Neuron (in vitro differentiated cells): ENCODE data around the gene MYO5B.
"Not testable (repeated sequence)": the region's sequence is repeated elsewhere in the genome, so short reads cannot be mapped to it uniquely, and the experiment has no call there.

Experiments
- H2AFZ ChIP-seq: one replicate; pipeline ENCODE4 v1.6.1; 2013; ENCODE audit warnings: low read depth, mild to moderate bottlenecking, inconsistent platforms, low read length, moderate library complexity
- H3K27me3 ChIP-seq: one replicate; pipeline ENCODE4 v1.6.1; 2013; ENCODE audit warnings: low read length; ENCODE audit not compliant: insufficient read depth
- H3K36me3 ChIP-seq: one replicate; pipeline ENCODE4 v1.6.1; 2013; ENCODE audit warnings: low read length; ENCODE audit not compliant: insufficient read depth
- H3K4me1 ChIP-seq: one replicate; pipeline ENCODE4 v1.6.1; 2013; ENCODE audit warnings: low read length; ENCODE audit not compliant: insufficient read depth
- H3K4me3 ChIP-seq: 2 replicates; pipeline ENCODE4 v1.5.1; 2013; ENCODE audit warnings: mild to moderate bottlenecking, low read length, moderate library complexity
- H3K9me3 ChIP-seq: one replicate; pipeline ENCODE4 v1.6.1; 2013; ENCODE audit warnings: low read length

MYO5B gene

DNA sequence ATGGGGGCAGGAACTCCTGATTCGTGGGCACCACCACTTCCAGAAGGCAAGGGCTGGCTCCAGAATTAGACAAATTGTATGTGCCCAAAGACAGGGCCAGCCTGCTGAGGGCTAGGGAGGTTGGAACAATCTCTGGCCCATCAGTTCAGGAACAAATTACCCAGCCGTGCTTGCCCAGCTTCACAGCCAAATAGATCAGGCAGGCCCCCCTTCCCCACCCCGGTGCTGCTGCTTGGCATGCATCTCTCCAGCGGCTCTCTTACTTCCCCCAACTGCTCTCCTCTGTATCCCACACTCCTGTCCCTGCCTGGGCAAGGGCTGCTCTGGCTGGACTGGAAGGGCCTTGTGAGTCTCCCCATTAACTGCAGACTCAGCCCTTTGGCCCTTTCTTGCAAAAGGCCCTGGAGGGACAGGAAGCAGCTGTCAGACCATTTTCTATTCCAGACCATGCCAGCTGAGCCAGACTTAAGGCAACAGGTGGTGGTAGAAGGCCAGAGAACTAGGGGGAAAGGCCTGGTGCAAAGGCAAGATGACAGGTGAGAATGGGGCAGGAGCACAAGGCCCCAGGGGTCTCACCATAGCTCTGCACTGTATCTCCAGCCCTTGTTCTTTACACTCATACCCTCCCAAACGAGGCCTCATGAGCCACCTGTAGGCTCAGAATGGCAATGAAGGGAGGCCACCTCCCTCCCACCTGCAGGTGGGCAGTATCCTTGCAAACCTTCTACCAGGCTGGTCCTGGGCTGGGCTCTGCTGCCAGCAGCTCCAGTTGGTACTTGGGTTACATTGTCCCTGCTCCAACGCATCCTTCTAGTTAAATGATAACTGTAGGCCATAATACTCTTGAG lies 350.9 kb downstream of the MYO5B start:
- Histone ChIP-seq H3K36me3 (no peaks in the 10 kb centered on the region), H3K9me3 (no peaks in the 10 kb centered on the region), H3K27me3 (no peaks in the 10 kb centered on the region), H3K4me3 (no peak overlapping the region), H2AFZ (no peak overlapping the region), H3K4me1 (no peaks in the 10 kb centered on the region)

DNA sequence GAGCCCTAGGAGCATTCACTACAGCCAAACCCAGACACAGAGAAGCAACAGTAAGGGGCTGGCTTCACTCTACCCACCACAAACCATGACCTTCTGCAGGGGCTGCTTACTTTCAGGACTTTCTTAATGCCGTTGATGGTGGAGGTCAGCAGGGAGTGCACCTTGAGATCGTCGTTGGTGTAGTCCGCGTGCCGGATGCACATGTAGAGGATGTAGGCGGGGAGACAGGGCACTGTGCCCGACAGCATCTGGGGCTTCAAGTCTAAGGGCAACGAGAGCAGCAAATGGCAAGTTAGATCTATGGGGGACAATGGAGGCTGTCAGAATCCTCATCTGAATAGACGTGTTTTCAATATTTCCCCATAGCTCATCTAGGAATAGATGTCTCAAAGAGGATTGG lies 351.8 kb downstream of the MYO5B start:
- H3K9me3 ChIP-seq, result no peaks in the 10 kb centered on the region
- H2AFZ ChIP-seq, result no peak overlapping the region
- H3K27me3 ChIP-seq, result no peaks in the 10 kb centered on the region
- H3K4me3 ChIP-seq, result no peak overlapping the region
- H3K36me3 ChIP-seq, result no peaks in the 10 kb centered on the region
- no peaks in the 10 kb centered on the region for H3K4me1 ChIP-seq

DNA sequence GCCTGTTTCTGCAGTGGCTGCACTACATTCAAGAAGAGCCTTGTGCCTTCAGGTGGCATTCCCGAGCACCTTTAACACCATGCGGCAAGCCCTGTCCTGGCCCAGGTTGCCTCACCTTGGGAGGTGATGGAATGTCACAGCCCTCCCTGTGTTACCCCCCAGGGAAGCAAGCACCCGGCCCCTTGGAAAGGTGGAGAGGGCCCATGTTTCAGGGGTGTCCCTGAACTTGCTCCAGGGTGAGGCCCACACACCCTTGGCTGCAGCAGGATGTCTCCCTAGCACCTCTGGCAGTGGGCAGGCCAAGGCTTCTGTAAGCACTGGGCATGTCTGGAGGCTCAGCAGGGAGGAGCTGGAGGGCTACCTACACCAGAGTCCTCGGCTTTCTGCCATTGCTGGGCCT lies 352.3 kb downstream of the MYO5B start:
- no peak overlapping the region for H3K4me3 ChIP-seq
- no peak overlapping the region for H2AFZ ChIP-seq
- no peaks in the 10 kb centered on the region for H3K9me3 ChIP-seq
- no peaks in the 10 kb centered on the region for H3K4me1 ChIP-seq
- no peaks in the 10 kb centered on the region for H3K36me3 ChIP-seq
- H3K27me3 ChIP-seq, result no peaks in the 10 kb centered on the region

DNA sequence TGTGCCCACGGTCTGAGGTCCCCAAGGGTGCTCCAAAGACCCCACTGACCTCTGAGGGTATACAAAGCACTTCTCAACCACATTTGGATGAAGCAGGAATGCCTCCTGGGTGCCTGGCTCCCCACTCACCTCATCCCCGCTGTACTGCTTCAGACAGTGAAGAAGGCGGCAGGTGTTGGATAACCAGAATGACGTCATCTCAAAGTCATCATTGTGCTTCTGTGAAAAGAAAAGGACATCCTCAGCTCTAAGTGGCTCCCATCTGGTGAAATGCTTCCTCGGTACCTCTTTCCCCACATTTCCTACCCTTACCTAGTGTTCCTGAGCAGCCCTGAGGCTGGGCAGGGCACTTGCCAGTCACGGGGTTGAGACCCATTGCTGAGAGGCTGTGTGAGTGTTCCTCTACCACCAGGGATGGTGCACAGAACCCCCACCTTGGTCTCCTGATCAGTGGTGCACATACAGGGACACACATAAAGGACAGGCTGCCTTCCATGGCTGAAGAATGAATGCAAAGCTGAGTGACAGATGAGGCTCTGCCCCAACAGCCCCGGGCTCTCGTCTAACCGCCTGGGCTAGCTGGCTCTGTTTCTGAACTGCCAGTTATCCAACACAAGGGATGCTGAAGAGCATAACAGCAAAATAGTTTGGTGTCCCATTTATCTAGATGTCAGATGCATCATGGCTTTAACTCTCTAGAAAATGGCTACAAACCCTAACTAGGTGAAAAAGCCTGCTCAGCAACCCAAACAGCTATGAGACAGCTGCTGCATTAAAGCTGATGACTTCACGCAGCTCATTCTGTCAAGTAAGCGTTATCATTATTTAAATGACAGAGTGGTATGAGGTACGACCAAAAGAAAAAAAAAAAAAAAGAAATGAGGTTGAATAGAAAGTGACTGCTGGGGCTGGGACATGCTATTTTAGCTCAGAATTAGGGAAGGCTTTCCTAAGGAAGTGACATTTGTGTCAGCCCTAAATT lies 353.4 kb downstream of the MYO5B start:
- Histone ChIP-seq H3K4me3 (no peak overlapping the region), H3K9me3 (no peaks in the 10 kb centered on the region), H2AFZ (no peak overlapping the region), H3K27me3 (no peaks in the 10 kb centered on the region), H3K4me1 (no peaks in the 10 kb centered on the region), H3K36me3 (no peaks in the 10 kb centered on the region)

DNA sequence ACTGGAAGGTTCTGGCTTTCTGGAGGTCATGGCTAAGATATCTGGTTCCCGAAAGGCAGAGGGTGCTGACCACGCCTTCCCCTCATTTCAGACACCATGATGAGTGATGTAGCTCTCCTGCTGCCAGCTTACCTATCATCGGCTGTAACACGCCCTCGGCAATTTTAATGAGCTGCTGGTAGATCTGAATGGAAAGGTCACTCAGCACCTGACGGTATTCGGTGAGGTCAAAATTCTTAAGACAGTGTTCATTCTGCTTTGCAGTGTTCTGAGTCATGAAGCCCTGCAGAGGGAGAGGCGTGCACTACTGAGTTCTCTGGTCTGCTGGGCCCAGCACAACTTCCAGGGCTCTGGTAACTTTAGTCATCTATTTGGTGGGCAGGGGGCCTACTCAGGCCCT lies 355.9 kb downstream of the MYO5B start:
- Histone ChIP-seq H3K36me3 (no peaks in the 10 kb centered on the region), H2AFZ (no peak overlapping the region), H3K27me3 (no peaks in the 10 kb centered on the region)

DNA sequence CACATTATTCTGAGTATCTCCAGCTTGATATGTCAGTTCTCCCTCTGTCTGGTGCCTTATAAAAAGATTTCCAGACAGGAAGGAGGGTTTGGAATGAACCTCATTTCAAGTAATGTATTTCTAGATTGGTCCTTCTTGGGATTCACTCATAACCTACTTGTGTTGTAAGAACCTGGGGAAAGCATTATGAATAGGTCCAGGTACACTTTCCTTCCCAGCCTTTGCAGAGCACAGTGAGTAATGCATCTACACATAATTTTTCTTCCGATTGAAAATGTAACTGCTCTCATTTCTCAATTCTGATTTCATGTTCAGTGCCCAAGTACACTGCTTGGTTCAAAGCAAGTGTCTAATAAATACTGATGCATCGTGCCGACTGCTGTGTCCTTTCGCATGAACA lies 356.6 kb downstream of the MYO5B start:
- Histone ChIP-seq H3K36me3 (no peaks in the 10 kb centered on the region), H3K4me1 (no peaks in the 10 kb centered on the region), H2AFZ (no peak overlapping the region), H3K27me3 (no peaks in the 10 kb centered on the region), H3K4me3 (no peak overlapping the region), H3K9me3 (no peaks in the 10 kb centered on the region)

More for the DNA sequence above, 355.9 kb downstream of the MYO5B start:
- Histone ChIP-seq H3K9me3 (no peaks in the 10 kb centered on the region), H3K4me1 (no peaks in the 10 kb centered on the region), H3K4me3 (no peak overlapping the region)

DNA sequence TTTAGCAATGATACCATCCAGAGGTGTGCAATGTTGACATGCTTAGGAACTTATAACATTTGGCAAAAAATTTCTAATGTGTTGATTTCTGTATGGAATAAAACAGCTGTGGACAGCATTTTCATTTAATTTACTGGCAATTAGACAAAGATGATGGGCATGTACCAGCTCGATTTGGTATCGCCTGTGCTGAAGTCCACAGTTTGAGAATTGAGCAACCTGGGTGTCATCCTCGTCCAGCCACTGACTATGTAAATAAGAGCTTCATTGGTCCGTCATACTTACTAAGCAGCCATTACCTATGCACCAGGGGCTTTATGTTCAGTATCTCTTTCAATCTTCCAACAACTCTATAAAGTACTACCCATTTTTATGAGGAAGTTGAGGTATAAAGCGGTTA lies 357.1 kb downstream of the MYO5B start:
- no peaks in the 10 kb centered on the region for H3K36me3 ChIP-seq
- H3K4me1 ChIP-seq, result no peaks in the 10 kb centered on the region
- H3K4me3 ChIP-seq, result no peak overlapping the region
- no peaks in the 10 kb centered on the region for H3K9me3 ChIP-seq
- no peaks in the 10 kb centered on the region for H3K27me3 ChIP-seq
- H2AFZ ChIP-seq, result no peak overlapping the region

DNA sequence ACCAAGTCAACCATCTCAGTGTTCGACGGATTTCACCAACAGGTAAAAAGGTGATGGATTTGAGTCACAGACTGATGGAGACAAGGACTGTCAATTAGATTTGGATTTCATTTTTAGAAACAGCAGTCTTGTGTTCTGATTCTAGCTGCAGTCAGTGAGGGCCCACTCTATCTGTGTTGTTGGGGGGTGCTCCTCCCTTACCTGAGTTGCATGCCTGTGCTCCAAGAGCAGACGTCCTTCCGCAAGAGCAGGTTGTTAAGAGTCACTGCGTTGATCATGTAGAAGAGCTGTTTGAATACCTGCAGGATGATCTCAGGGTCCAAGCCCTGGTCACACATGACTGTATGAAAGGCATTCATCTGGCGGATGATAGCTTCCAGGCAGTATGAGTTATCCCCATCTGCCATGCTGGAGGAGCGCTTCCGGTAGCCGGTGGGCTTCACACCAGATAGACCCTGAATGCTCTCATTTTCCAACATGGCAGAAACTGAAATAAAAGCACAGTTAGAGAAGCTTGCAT lies 357.6 kb downstream of the MYO5B start:
- not testable (repeated sequence) for H3K4me3 ChIP-seq, H2AFZ ChIP-seq, H3K4me1 ChIP-seq, H3K36me3 ChIP-seq, H3K27me3 ChIP-seq, H3K9me3 ChIP-seq

DNA sequence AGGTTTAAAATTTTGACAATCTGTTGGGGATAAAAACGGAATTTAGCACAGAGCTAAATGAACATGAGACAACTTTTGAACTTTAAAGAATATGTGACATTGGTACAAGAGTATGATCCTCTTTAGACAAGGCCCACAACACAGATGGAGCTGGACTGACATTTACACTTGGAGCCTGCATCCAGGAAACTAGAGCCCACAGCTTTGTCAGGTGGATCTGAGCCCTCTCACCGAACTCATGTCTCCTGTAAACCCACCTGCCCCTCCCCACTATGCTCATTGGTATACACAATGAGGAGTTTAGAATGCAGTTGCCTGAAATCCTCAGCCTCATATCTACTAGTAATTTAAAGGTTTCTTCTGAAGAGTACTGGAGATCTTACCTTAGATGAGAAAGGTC lies 359.5 kb downstream of the MYO5B start:
- Histone ChIP-seq H3K4me1 (no peaks in the 10 kb centered on the region), H3K4me3 (no peak overlapping the region), H2AFZ (no peak overlapping the region)

DNA sequence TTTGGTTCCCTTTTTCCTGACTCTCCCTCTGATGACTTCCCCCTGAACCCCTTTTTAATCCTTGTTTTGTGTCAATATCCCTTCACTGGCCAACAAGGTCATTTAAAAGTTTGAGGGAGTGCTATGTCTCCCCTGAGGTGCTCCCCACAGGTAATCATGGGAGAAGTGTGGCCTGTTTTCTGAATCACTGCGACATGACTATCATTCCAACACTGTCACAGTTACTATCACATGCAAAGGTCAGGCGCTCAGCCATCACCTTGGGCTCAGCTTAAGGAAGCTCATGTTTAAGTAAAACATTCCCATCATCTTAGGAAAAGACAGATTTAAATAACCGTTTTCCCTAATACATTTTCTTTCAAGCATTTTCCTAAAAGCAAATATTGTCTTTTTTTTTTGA lies 360.7 kb downstream of the MYO5B start:
- Histone ChIP-seq H3K36me3 (no peaks in the 10 kb centered on the region), H3K27me3 (no peaks in the 10 kb centered on the region), H3K4me3 (no peak overlapping the region), H3K4me1 (no peaks in the 10 kb centered on the region), H2AFZ (no peak overlapping the region), H3K9me3 (peaks cover 2% of the 10 kb centered on the region)

More for the DNA sequence above, 359.5 kb downstream of the MYO5B start:
- no peaks in the 10 kb centered on the region for H3K27me3 ChIP-seq
- peaks cover 2% of the 10 kb centered on the region for H3K9me3 ChIP-seq
- H3K36me3 ChIP-seq, result no peaks in the 10 kb centered on the region

DNA sequence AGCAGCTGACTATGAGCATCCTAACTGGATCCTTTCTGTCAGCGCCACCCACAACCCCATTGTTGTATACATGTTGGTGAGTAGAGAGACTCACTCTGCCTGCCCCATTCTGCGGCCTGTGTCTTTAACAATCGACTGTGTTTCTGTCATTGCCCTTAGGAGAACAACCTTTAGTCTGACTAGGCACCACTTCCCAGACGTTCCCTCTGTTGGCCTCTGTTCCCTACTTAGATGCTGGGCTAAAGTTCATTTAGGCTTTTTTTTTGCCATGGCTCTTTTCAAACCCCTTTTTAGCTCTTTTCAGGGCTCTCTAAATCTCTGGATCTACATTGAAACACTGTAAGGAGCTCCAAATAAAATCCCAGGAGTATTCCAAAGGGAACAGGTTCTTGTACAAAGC lies 361.1 kb downstream of the MYO5B start:
- Histone ChIP-seq H3K4me1 (no peaks in the 10 kb centered on the region), H2AFZ (no peak overlapping the region), H3K36me3 (no peaks in the 10 kb centered on the region), H3K4me3 (no peak overlapping the region), H3K9me3 (peaks cover 2% of the 10 kb centered on the region), H3K27me3 (no peaks in the 10 kb centered on the region)

DNA sequence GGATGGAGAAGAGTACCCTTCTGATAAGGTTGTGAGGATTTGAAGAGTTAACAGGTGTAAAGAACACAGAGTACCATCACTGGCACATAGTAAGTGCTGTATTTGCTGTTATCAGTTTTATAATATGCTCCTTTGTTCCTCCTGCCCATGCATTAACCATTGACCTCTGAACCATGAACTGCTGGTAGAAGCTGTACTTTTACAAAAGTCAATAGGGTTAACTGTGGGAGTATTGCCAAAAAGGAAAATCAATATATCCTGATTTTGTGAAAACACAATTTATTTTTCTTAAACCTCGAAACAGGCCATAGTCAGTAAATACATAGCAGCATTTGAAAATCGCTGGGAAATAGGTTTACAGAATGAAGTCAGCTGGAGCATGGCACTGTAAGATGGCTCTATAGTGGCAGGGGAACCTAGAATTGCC lies 362.7 kb downstream of the MYO5B start:
- no peak overlapping the region for H2AFZ ChIP-seq
- no peaks in the 10 kb centered on the region for H3K4me1 ChIP-seq
- H3K4me3 ChIP-seq, result no peak overlapping the region
- peaks cover 6% of the 10 kb centered on the region for H3K9me3 ChIP-seq
- no peaks in the 10 kb centered on the region for H3K36me3 ChIP-seq
- no peaks in the 10 kb centered on the region for H3K27me3 ChIP-seq

DNA sequence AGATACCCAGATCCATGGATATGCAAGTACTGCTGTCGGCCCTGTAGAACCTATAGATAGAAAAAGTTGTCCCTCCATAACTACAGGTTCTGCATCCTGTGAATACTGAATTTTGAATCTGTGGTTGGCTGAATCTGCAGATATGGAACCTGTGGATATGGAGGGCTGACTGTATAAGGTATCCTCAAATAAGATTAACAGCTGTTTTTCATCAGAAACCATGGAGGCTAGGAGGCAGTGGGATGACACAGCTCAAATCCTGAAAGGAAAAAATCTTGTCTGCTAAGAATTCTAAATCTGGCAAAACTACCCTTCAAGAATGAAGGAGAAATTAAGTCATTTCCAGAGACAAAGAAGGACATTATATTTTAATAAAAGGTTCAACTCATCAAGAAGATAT lies 367.0 kb downstream of the MYO5B start:
- H2AFZ ChIP-seq, result no peak overlapping the region

More for the DNA sequence above, 367.0 kb downstream of the MYO5B start:
- no peak overlapping the region for H3K4me3 ChIP-seq
- no peaks in the 10 kb centered on the region for H3K27me3 ChIP-seq
- H3K36me3 ChIP-seq, result no peaks in the 10 kb centered on the region
- no peaks in the 10 kb centered on the region for H3K4me1 ChIP-seq
- peaks cover 8% of the 10 kb centered on the region for H3K9me3 ChIP-seq
